Motor neuron (in vitro differentiated cells): ENCODE data around the gene DOK7. TPM values are rescaled to one million over a fixed set of nuclear protein-coding genes. Genes with fewer than 3 reads are reported as not detected.

ENCODE experiments used
- ATAC-seq, 8 experiments: fragments of 200-7000 bp; cut with Tn5 transposase; replicated peaks in 6 of 8; 2 replicates each; pipeline ENCODE4 v1.8.0; 2021; ENCODE audit warnings: mild to moderate bottlenecking in 8 of 8, moderate library complexity in 8 of 8
- H3K27ac ChIP-seq, 2 donors: fragments of 250-450 bp; sonication (Bioruptor Pico); 2 replicates each; pipeline ENCODE4 v1.9.0; 2021; ENCODE audit warnings: antibody characterized with exemption in 2 of 2, mild to moderate bottlenecking in 2 of 2, moderate library complexity in 1 of 2
- H3K4me1 ChIP-seq, 2 donors: fragments of 250-450 bp; sonication (Bioruptor Pico); replicated peaks in 1 of 2; 2 replicates each; pipeline ENCODE4 v1.6.1; 2021; ENCODE audit warnings: antibody characterized with exemption in 2 of 2, mild to moderate bottlenecking in 2 of 2, moderate library complexity in 1 of 2
- H3K4me3 ChIP-seq, 5 donors: fragments of 250-450 bp; sonication (Bioruptor Pico); 2 replicates each; pipeline ENCODE4 v1.9.0; 2021; ENCODE audit warnings: antibody characterized with exemption in 5 of 5, mild to moderate bottlenecking in 5 of 5, moderate library complexity in 4 of 5
- WGBS, 10 experiments: fragments of 450-650 bp; shearing (Covaris generic); methylation state at CpG; one replicate each; pipeline ENCODE4 v1.0.0; 2022; 5-methylcytosine and 5-hydroxymethylcytosine counted together
- in situ Hi-C, 9 experiments: fragments of 400-800 bp; cut with MboI; loops; one replicate each; pipeline ENCODE4 v1.15.0; 2021; ENCODE audit warnings: low sequenced_read_pairs in 9 of 9, low pct_unique_long_range_greater_than_20kb in 2 of 9; ENCODE audit not compliant: unreplicated experiment in 9 of 9
- total RNA-seq, 8 experiments: library from RNA; unstranded; fragments of 300-600 nt; gene quantifications; 2 replicates each; pipeline versions ENCODE4 v1.2.3 to v1.2.4, GENCODE V29; 2022

The DOK7 gene
- total RNA-seq, 8 experiments from 2014 or later = 0.27 to 2.0 (median 0.62) TPM

DNA sequence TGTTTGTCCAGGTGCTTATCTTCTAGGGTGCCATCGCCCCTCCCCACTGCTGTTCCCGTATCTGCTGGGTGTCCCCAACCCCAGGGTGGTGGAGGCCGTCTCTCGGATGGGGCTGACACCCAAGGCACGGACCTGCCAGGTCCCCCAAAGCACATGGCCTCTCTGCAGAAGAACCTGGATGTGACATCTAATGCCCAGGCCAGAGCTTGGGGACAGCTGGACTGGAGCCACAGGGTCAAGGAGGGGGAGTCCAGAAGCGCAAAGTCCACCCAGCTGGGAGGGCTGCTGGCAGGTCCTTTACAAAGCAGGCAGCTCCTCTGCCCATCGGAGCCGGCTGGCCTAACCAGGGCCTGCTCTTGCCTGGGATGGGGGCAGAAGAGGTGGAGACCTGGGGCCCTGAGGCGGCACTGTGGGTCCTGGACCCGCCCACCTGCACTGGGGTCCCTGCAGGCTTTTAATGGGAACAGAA lies 751 bp upstream of the DOK7 start:
- WGBS, 10 experiments = no CpG with 5 or more reads among the region's 10 CpGs
- no peak overlapping the region for H3K4me3 ChIP-seq
- peaks cover 16 to 29% of the 10 kb centered on the region in 2 donors for H3K4me1 ChIP-seq

GRCh38 chr4:3463556-3464348 lies 646 bp downstream of the DOK7 start:
- in situ Hi-C loops = no loop called here
- ATAC-seq = peak in 3 of 8 experiments; percentile 1 to 4 (median 2)
- peaks cover 19 to 29% of the 10 kb centered on the region in 2 donors for H3K4me1 ChIP-seq
- no CpG with 5 or more reads among the region's 43 CpGs for WGBS, 10 experiments
- no peak overlapping the region for H3K4me3 ChIP-seq
- no peak overlapping the region for H3K27ac ChIP-seq

More for the DNA sequence above, 751 bp upstream of the DOK7 start:
- ATAC-seq = peak in 4 of 8 experiments; percentile 1 to 6 (median 2)
- in situ Hi-C loops = no loop called here
- no peak overlapping the region for H3K27ac ChIP-seq

DNA sequence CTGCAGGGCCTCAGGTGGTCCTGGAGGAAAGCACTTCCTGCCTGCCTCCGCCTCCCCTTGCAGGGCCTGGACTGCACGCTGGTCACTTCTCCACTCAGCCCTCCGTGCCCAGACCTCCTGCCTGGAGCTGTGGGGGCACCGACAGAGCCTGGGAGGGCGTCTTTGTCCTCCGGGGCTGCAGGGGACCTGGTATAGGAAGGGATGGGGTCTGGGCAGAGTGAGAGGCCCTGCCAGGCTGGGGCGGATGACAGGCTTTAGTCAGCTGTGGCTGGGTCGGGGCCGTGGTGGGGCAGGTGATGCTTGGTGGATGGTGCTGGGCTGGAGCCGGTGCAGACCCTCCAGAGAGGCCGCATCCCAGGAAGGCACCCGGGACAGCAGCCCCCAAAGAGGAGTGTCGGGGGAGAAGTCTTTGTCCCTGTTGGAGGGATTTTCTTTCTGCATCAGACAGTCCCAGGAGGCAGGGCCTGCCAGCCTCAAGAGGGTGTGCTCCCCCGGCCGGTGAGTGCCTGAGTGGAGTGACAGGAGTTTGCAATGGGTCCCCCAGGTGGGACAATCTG lies 1.3 kb downstream of the DOK7 start:
- in situ Hi-C loops = no loop called here
- peaks cover 19 to 29% of the 10 kb centered on the region in 2 donors for H3K4me1 ChIP-seq
- H3K27ac ChIP-seq = no peak overlapping the region
- ATAC-seq = peak in 1 of 8 experiments; percentile 5
- WGBS, 10 experiments = 60 to 100% (median 80%) methylated on average over 1 to 6 of the region's 15 CpGs; no CpG with 5 or more reads in 7 of the 10 experiments
- no peak overlapping the region for H3K4me3 ChIP-seq

GRCh38 chr4:3464911-3465697 lies 2.0 kb downstream of the DOK7 start:
- peaks cover 22 to 29% of the 10 kb centered on the region in 2 donors for H3K4me1 ChIP-seq
- H3K27ac ChIP-seq = no peak overlapping the region
- WGBS, 10 experiments = 40 to 100% (median 91%) methylated on average over 2 to 6 of the region's 21 CpGs; no CpG with 5 or more reads in 2 of the 10 experiments
- in situ Hi-C loops = no loop called here
- no peak for ATAC-seq
- H3K4me3 ChIP-seq = no peak overlapping the region

GRCh38 chr4:3465698-3466671 lies 2.9 kb downstream of the DOK7 start:
- ATAC-seq = no peak
- 40 to 84% (median 72%) methylated on average over 3 to 6 of the region's 41 CpGs; no CpG with 5 or more reads in 7 of the 10 experiments for whole genome bisulfite sequencing, 10 experiments
- in situ Hi-C loops = no loop called here
- Histone ChIP-seq H3K27ac (no peak overlapping the region), H3K4me3 (no peak overlapping the region), H3K4me1 (peaks cover 22 to 29% of the 10 kb centered on the region in 2 donors)

GRCh38 chr4:3466691-3467600 lies 3.8 kb downstream of the DOK7 start:
- WGBS, 10 experiments = 95 to 96% methylated on average over 4 of the region's 40 CpGs; no CpG with 5 or more reads in 8 of the 10 experiments

DNA sequence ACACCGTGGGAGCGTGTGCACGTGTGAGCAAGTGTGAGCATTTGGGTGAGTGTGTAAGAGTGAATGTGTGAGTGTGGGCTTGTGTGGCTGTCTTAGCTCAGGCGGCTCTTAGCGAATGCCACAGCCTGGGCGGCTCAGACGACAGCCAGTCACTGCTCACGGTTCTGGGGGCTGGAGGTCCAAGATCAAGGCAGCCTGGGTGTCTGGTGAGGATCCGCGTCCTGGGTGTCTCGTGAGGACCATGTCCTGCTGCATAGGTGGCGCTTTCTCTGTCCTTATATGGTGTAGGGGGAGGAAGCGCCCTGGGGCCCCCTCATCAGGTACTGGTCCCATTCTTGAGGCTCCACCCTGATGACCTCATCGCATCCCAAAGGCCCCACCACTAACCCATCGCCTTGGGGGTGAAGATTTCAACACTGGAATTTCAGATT lies 4.5 kb downstream of the DOK7 start:
- in situ Hi-C loops = no loop called here
- Histone ChIP-seq H3K27ac (no peak overlapping the region), H3K4me3 (no peak overlapping the region), H3K4me1 (peaks cover 19 to 22% of the 10 kb centered on the region in 2 donors)
- ATAC-seq = no peak
- 20 to 100% (median 93%) methylated on average over 1 to 3 of the region's 15 CpGs; no CpG with 5 or more reads in 5 of the 10 experiments for WGBS, 10 experiments

More at GRCh38 chr4:3466691-3467600, 3.8 kb downstream of the DOK7 start:
- H3K4me1 ChIP-seq = peaks cover 19 to 29% of the 10 kb centered on the region in 2 donors
- peak in 2 of 8 experiments; percentile 16 to 17 for ATAC-seq
- no peak overlapping the region for H3K27ac ChIP-seq
- in situ Hi-C loops = no loop called here
- no peak overlapping the region for H3K4me3 ChIP-seq

- no peak for ATAC-seq
- in situ Hi-C loops = no loop called here
- Histone ChIP-seq H3K4me3 (no peak overlapping the region), H3K4me1 (peaks cover 15 to 17% of the 10 kb centered on the region in 2 donors), H3K27ac (no peak overlapping the region)
- WGBS, 10 experiments = 40 to 100% (median 88%) methylated on average over 2 to 9 of the region's 10 CpGs; no CpG with 5 or more reads in 3 of the 10 experiments
These were observed 5.0 kb downstream of the DOK7 start for GRCh38 chr4:3468154-3468553.

DNA sequence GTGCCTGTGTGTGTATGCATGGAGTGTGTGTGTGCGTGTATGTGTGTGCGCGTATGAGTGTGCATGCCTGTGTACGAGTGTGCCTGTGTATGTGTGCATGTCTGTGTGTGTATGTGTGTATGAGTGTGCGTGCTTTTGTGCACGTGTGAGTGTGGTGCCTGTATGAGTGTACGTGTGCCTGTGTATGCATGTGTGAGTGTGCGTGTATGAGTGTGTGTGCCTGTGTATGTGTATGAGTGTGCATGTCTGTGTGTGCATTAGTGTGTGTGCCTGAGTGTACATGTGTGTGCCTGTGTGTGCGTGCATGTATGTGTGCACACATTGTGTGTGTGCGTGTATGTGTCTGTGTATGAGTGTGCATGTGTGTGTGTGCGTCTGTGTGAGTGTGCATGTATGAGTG lies 5.7 kb downstream of the DOK7 start:
- no peak for ATAC-seq
- H3K4me3 ChIP-seq = no peak overlapping the region
- no peak overlapping the region for H3K27ac ChIP-seq
- in situ Hi-C loops = no loop called here
- H3K4me1 ChIP-seq = peaks cover 10 to 17% of the 10 kb centered on the region in 2 donors
- WGBS, 10 experiments = 56 to 100% (median 92%) methylated on average over 1 to 8 of the region's 11 CpGs; no CpG with 5 or more reads in 3 of the 10 experiments

DNA sequence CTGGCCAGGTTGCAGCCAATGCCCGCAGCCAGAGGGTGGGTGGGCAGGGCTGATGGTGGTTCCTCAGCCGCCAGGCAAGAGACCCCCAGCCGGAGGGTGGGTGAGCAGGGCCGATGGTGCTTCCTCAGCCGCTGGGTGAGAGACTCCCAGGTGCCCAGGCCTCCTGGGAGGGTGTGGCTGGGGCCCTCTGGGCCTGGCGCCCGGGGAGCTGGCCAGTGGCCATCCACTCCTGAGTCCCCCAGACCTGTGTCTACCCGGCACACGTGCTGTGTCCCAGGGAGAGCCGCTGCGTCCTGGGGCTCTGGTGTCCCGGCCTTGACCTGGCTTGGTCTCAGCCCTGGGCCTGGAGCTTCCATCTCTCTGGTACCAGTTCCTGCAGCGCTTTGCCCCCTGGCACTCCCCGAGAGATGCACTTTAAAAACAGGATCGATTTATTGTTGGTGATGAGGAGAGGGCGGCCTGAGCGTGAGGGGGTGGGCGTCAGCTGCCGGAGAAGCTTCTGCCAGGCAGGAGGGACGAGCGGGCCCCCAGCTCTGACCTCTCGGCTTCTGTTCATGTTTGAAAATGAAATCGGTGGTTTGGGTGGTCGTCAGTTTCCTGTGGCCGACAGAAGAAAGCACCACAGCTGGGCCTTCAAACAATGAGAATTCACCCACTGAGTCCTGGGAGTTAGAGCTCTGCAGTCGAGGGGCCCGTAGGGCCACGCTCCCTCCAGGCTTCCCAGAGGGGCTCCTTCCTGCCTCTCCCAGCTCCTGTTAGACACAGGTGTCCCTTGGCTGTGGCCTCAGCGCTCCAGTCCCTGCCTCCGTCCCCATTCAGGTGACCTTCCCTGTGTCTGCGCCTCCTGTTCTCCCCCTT lies 6.5 kb downstream of the DOK7 start:
- Histone ChIP-seq H3K27ac (no peak overlapping the region), H3K4me1 (peaks cover 5 to 17% of the 10 kb centered on the region in 2 donors), H3K4me3 (no peak overlapping the region)
- no peak for ATAC-seq
- WGBS, 10 experiments = 60 to 100% (median 78%) methylated on average over 1 to 13 of the region's 31 CpGs; no CpG with 5 or more reads in 4 of the 10 experiments
- in situ Hi-C loops = no loop called here
